Measurements from ENCODE around the gene KCNQ4.

KCNQ4 gene

DNA sequence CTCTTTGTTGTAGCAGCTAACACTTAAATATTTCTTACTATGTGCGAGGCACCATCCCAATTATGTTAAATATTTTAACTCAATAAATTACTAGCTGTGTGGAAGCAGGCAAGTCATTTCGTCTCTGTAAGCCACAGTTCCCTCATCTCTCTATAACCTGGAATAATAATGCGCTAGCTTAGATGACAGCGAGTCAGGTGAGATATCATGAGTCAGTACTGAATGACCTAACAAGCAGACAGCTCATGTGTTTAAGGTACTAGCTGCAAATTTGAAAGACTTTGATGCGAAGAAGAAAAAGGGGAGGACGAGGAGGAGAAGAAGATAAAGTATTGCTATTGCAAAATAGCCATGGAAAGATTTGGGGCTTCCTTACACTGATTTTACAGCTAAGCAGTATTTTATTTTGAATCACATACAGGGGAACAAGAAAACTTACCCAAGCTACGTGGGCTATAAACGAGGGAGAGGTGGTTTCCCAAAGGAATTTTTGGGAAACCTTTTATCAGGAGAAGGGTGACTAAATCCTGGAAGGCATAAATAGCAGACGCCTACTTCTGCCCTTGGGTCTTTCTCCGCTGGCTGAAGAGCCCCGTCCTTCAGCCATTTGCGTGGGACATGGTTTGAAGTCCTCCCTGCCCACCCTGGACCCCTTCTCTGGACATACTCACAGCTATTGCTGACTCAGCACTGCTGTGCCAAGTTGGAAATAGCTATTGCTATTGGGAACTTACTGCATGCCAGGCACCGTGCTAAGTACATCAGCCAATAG lies 69.7 kb downstream of the KCNQ4 start:
- Histone ChIP-seq H3K4me2 (ENCODE audit: low read length) (no peak overlapping the region), H3K36me3 (ENCODE audit: insufficient read depth, low read length) (no peaks in the 10 kb centered on the region), H3K9me3 (replicated peaks; ENCODE audit: low read length) (no peaks in the 10 kb centered on the region), H3K27me3 (ENCODE audit: control insufficient read depth, insufficient read depth, low read length) (no peaks in the 10 kb centered on the region), H3K4me3 (ENCODE audit: low read length) (no peak overlapping the region), H3K4me1 (ENCODE audit: control insufficient read depth, insufficient read depth, low read length) (no peaks in the 10 kb centered on the region), H3K9ac (ENCODE audit: low read depth, low read length) (no peak overlapping the region)

DNA sequence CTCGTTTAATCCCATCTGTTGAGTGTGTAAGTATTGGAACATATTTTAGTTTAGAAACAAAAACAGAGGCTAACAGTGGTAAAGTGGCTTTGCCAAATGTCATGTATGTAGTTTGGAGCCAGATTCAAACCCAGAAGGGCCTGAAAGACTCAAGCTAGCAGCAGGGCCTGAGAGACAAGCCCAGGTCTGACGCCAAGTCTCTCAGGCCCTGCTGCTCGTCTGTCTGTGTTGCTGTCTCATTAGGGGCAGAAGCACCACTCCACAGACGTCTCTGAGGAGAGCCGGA lies 70.2 kb downstream of the KCNQ4 start:
- no peaks in the 10 kb centered on the region for H3K36me3 ChIP-seq (ENCODE audit: insufficient read depth, low read length)
- H3K9me3 ChIP-seq (replicated peaks; ENCODE audit: low read length) = no peaks in the 10 kb centered on the region
- no peak overlapping the region for H3K9ac ChIP-seq (ENCODE audit: low read depth, low read length)

DNA sequence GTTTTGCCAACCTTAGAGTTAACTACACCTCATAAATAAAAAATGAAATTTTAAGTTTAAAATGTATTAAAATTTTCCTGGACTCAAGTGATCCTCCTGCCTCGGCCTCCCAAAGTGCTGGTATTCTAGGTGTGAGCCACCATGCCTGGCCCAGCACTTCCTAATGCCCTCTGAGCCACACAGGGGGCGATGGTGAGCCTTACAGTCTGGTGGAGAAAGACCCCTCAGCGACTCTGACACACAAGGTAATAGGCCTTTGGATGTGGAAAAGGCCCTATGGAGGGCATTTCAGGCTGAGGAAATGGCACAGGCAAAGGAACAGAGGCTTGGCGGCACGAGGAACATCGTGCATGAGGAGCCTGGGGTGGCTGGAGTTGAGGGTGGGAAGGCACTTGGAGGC lies 71.9 kb downstream of the KCNQ4 start:
- Histone ChIP-seq H3K27me3 (ENCODE audit: control insufficient read depth, insufficient read depth, low read length) (no peaks in the 10 kb centered on the region), H3K4me1 (ENCODE audit: control insufficient read depth, insufficient read depth, low read length) (peaks cover 4% of the 10 kb centered on the region), H3K9me3 (replicated peaks; ENCODE audit: low read length) (no peaks in the 10 kb centered on the region), H3K9ac (ENCODE audit: low read depth, low read length) (no peak overlapping the region), H3K36me3 (ENCODE audit: insufficient read depth, low read length) (no peaks in the 10 kb centered on the region), H3K4me2 (ENCODE audit: low read length) (no peak overlapping the region), H3K4me3 (ENCODE audit: low read length) (no peak overlapping the region)

More for the DNA sequence above, 70.2 kb downstream of the KCNQ4 start:
- H3K4me3 ChIP-seq (ENCODE audit: low read length) = no peak overlapping the region
- H3K4me2 ChIP-seq (ENCODE audit: low read length) = no peak overlapping the region
- H3K4me1 ChIP-seq (ENCODE audit: control insufficient read depth, insufficient read depth, low read length) = no peaks in the 10 kb centered on the region
- H3K27me3 ChIP-seq (ENCODE audit: control insufficient read depth, insufficient read depth, low read length) = no peaks in the 10 kb centered on the region

DNA sequence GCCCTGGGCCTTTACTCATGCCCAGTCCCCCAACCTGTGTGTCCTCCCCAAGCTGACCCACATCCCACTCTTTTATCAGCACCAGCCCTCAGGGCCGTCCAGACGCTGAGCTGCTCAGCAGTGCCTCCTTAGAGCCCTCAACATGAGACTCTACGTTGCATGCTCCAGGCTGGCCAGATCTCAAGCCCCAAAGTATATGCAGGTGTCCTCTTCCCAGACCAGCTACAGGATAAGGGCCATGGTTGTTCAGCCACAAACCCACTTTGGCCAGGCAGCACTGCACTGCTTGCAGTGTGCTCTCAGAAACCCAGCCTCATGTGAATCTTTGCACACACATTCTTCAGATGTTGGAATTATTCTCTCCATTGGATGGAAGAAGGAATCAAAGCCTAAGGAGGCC lies 72.5 kb downstream of the KCNQ4 start:
- no peaks in the 10 kb centered on the region for H3K9me3 ChIP-seq (replicated peaks; ENCODE audit: low read length)
- no peak overlapping the region for H3K4me3 ChIP-seq (ENCODE audit: low read length)
- H3K4me2 ChIP-seq (ENCODE audit: low read length) = no peak overlapping the region
- H3K36me3 ChIP-seq (ENCODE audit: insufficient read depth, low read length) = no peaks in the 10 kb centered on the region
- H3K9ac ChIP-seq (ENCODE audit: low read depth, low read length) = no peak overlapping the region
- peaks cover 10% of the 10 kb centered on the region for H3K4me1 ChIP-seq (ENCODE audit: control insufficient read depth, insufficient read depth, low read length)
- no peaks in the 10 kb centered on the region for H3K27me3 ChIP-seq (ENCODE audit: control insufficient read depth, insufficient read depth, low read length)

DNA sequence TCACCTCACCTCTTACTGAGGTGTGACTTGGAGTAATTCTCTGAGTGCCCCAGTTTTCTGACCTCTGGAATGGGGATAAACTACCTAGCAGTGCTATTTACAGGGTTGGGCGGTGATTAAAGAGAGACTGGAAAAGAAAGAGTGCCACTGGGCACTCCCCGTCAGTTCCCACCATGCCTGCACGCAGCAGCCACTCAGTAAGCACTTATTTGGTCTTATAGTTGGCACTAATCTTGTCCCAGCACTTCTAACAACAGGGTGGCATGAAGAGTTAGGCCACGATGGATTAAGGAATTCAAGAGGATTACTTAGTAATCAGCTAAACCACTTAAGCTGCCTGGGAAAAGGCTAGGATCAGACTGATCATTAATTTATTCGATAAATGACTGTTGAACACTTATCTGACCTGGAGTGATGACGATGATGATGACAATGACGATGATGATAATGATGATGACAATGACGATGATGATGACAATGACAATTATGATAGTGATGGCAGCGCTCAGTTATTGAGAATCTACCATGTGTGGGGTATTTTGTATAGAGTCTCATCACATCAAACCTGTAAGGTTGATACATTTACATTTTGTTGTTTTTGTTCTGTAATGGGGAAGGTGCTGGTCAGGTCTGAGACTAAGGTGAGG lies 73.2 kb downstream of the KCNQ4 start:
- no peaks in the 10 kb centered on the region for H3K36me3 ChIP-seq (ENCODE audit: insufficient read depth, low read length)
- no peak overlapping the region for H3K9ac ChIP-seq (ENCODE audit: low read depth, low read length)
- H3K9me3 ChIP-seq (replicated peaks; ENCODE audit: low read length) = no peaks in the 10 kb centered on the region
- H3K4me1 ChIP-seq (ENCODE audit: control insufficient read depth, insufficient read depth, low read length) = peaks cover 12% of the 10 kb centered on the region
- no peak overlapping the region for H3K4me3 ChIP-seq (ENCODE audit: low read length)
- H3K4me2 ChIP-seq (ENCODE audit: low read length) = no peak overlapping the region
- no peaks in the 10 kb centered on the region for H3K27me3 ChIP-seq (ENCODE audit: control insufficient read depth, insufficient read depth, low read length)

DNA sequence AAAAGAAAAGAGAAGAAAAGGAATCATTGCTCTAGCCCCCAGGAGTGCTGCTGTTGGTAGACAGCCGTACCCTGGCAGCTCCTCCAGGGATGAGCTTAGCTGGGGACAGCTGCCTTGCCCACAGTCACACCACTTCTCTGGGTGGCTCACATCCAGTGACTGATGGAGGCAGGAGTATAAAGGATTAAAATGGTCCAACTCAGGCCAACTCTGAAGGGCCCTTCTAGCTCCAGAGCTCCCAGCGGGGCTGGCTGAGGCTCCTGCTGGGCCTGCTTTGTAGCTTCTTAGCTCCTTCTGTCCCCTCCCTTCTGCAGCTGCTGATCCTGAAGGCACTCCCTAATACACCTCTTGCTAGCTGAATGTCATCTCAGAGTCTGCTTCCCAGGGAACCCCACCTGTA lies 74.2 kb downstream of the KCNQ4 start:
- H3K9ac ChIP-seq (ENCODE audit: low read depth, low read length) = no peak overlapping the region
- no peaks in the 10 kb centered on the region for H3K36me3 ChIP-seq (ENCODE audit: insufficient read depth, low read length)
- no peaks in the 10 kb centered on the region for H3K27me3 ChIP-seq (ENCODE audit: control insufficient read depth, insufficient read depth, low read length)
- no peak overlapping the region for H3K4me3 ChIP-seq (ENCODE audit: low read length)
- H3K9me3 ChIP-seq (replicated peaks; ENCODE audit: low read length) = no peaks in the 10 kb centered on the region
- no peak overlapping the region for H3K4me2 ChIP-seq (ENCODE audit: low read length)
- peaks cover 15% of the 10 kb centered on the region for H3K4me1 ChIP-seq (ENCODE audit: control insufficient read depth, insufficient read depth, low read length)

DNA sequence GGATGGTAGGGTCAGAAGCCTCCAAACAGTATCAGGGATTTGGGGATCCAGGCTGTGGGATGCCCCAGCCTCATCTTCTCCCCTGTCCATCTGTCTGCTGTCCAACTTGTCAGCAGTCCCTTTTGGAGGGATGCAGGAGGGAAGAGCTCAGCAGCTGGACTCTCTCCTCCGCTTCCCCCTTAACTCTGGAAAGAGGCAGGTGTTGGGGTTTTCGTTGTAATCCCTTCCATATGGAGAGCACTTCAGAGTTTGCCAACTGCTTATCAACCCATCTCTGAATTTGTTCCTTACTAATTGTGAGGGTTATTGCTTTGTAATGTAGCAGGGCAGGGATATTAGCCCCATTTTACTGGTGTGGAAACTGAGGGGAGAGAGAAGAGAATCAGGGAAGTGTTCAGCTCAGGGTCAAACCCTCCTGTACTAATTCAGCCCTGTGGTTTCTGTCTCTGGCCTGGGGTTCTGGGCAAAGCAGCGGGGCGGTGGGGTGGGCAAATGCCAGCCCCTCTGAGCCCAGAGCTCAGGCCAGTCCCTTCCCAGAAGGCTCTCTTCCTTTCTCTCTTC lies 75.3 kb downstream of the KCNQ4 start:
- no peak overlapping the region for H3K4me2 ChIP-seq (ENCODE audit: low read length)
- H3K36me3 ChIP-seq (ENCODE audit: insufficient read depth, low read length) = no peaks in the 10 kb centered on the region
- H3K4me1 ChIP-seq (ENCODE audit: control insufficient read depth, insufficient read depth, low read length) = peaks cover 20% of the 10 kb centered on the region
- no peaks in the 10 kb centered on the region for H3K9me3 ChIP-seq (replicated peaks; ENCODE audit: low read length)
- no peaks in the 10 kb centered on the region for H3K27me3 ChIP-seq (ENCODE audit: control insufficient read depth, insufficient read depth, low read length)
- H3K9ac ChIP-seq (ENCODE audit: low read depth, low read length) = no peak overlapping the region
- H3K4me3 ChIP-seq (ENCODE audit: low read length) = no peak overlapping the region

DNA sequence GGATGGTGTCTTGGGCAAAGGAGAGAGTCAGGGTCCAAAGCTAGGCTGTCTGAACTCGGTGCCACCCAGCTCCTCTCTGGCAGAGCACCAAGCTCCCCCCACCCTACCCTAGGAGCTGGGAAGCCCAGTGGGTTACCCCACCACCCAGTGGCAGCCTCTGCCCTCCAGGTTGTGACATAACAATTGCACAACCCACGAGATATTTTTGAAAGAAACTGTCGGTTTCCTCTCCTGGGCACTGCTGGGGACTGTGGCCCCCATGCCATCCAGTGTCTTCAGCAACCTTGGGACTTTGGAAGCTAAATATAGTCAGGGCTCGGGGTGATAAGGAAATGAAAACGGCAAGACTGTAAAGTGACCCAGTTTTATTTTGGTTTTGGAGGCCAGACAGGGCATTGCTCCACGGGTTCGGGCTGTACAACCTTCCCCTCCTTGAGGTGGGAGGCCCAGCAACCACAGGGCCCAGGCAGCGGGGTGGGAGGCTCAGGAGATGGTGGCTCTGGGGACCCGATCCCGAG lies 77.2 kb downstream of the KCNQ4 start:
- Histone ChIP-seq H3K4me2 (ENCODE audit: low read length) (peak overlapping the region; percentile 88), H3K9ac (ENCODE audit: low read depth, low read length) (peak overlapping the region; percentile 83), H3K9me3 (replicated peaks; ENCODE audit: low read length) (no peaks in the 10 kb centered on the region), H3K27me3 (ENCODE audit: control insufficient read depth, insufficient read depth, low read length) (no peaks in the 10 kb centered on the region), H3K36me3 (ENCODE audit: insufficient read depth, low read length) (no peaks in the 10 kb centered on the region), H3K4me1 (ENCODE audit: control insufficient read depth, insufficient read depth, low read length) (peaks cover 20% of the 10 kb centered on the region), H3K4me3 (ENCODE audit: low read length) (peak overlapping the region; percentile 84)

DNA sequence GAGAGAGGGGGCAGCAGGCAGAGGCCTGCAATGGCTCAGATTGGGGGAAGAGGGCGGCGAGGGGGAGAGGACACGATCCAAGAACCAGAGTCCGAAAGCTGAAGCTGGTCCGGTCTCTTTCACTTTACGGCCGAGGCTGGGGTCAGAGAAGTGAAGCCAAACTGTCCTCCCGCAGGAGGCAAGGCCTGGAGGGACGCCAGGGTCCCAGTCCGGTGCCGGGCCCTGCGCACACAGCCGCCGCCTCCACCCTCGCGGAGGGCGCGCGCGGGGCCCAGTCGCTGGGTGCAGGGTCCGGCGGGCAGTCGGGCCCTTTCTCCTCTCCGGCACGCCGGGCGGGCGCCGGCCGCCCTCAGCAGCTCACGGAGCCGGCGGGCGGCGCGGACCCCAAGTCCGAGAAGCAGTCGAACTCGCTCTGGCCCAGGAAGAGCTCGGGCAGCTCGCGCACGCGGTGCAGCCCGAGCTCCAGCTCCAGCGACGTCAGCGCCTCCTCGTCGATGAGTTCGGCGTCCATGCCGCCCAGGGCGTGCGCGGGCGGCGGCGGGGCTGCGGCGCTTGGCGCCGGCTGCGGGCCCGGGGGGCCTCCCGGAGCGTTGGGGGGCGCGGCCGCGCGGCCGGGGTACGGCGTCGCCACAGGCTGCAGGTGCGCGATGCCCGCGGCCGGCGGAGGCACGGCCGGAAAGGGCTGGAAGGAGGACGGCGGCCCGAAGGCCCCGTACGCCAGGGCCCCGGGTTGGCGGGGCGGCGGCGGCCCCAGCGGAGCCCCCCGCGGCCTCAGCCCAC lies 77.8 kb downstream of the KCNQ4 start:
- no peaks in the 10 kb centered on the region for H3K9me3 ChIP-seq (replicated peaks; ENCODE audit: low read length)
- no peaks in the 10 kb centered on the region for H3K36me3 ChIP-seq (ENCODE audit: insufficient read depth, low read length)
- peak overlapping the region; percentile 84 for H3K4me3 ChIP-seq (ENCODE audit: low read length)
- peaks cover 25% of the 10 kb centered on the region for H3K4me1 ChIP-seq (ENCODE audit: control insufficient read depth, insufficient read depth, low read length)
- no peaks in the 10 kb centered on the region for H3K27me3 ChIP-seq (ENCODE audit: control insufficient read depth, insufficient read depth, low read length)
- H3K9ac ChIP-seq (ENCODE audit: low read depth, low read length) = peak overlapping the region; percentile 83
- peak overlapping the region; percentile 88 for H3K4me2 ChIP-seq (ENCODE audit: low read length)

DNA sequence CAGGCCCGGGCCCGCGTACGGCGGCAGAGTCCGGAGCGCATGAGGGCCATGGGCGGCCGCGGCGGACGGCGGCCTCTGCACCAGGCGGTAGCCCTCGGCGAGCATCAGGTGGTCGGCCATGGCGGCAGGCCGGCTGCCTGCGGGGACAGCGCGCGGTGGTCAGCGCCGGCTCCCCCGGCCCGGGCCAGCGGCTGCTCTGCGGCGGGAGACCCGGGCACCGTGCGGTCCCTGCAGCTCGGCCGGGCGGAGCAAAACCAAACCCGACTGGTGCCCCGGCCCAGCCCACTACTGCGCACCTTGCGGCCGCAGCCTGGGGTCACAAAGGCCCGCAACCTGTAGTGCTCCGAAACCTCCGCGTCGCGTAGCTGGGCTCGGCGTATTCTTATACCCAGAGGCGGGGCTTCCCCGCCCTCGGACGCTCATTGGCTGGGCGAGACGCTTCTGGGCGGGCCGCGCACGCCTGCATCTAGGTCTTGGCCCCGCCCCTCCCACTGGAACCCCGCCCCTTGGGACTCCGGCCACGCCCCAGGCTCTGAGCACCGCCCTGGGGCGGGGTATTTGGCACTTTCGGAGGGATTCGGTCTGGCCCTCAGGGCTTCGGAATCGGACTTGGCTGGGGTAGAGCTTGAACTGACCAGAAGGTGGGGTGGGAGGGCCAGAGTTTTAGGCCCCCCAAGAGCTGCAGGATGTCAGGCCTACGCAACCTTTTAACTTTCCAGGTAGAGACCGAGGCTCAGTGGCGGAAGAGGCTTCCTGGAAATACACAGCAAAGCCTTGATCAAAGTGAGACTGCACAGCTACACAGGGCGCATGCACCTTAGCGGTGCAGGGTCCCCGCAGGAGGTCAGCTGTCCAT lies 78.6 kb downstream of the KCNQ4 start, which contains the start of gene CITED4:
Gene CITED4, minus strand, starts transcription at position 356 of the 856 bp plus-strand sequence. Its CDS starts 236 bp downstream, at position 120.
- peak within 1 kb of the TSS; percentile 88 for H3K4me2 ChIP-seq (ENCODE audit: low read length)
- peaks cover 25% of the 10 kb centered on the region for H3K4me1 ChIP-seq (ENCODE audit: control insufficient read depth, insufficient read depth, low read length)
- no peaks in the 10 kb centered on the region for H3K36me3 ChIP-seq (ENCODE audit: insufficient read depth, low read length)
- H3K9ac ChIP-seq (ENCODE audit: low read depth, low read length) = peak within 1 kb of the TSS; percentile 83
- H3K27me3 ChIP-seq (ENCODE audit: control insufficient read depth, insufficient read depth, low read length) = no peaks in the 10 kb centered on the region
- H3K9me3 ChIP-seq (replicated peaks; ENCODE audit: low read length) = no peaks in the 10 kb centered on the region
- H3K4me3 ChIP-seq (ENCODE audit: low read length) = peak within 1 kb of the TSS; percentile 84

All from skeletal muscle satellite cell (primary cell).